Measurements from ENCODE around the gene GAPDHS.

GRCh38 chr19:35508129-35508528 lies 25.1 kb upstream of the GAPDHS start:
- no peak for TF ChIP-seq CTCF (IDR thresholded peaks at IDR 0.05; ENCODE audit: poor library complexity)
- no peak for TF ChIP-seq EZH2phosphoT487 (IDR thresholded peaks at IDR 0.05; ENCODE audit: low read depth, severe bottlenecking, unreplicated experiment)

Measured in hepatocyte (in vitro differentiated cells).